Esophagus squamous epithelium (tissue), 5 donors: ENCODE data around the gene DLST. TPM values are rescaled to one million over a fixed set of nuclear protein-coding genes. Genes with fewer than 3 reads are reported as not detected.

Experiments
- DNase-seq: peaks from one replicate; lab custom pipeline; 2025; lab: John Stamatoyannopoulos, UW
- H3K27ac ChIP-seq, 4 donors: fragments of 200-600 bp; sonication (generic); one replicate each; pipeline ENCODE4 v1.5.1; 2016 to 2019; ENCODE audit warnings: mild to moderate bottlenecking in 1 of 4
- H3K27me3 ChIP-seq, 4 donors: fragments of 200-600 bp; sonication (generic); 1 replicate in 3 of 4; 2 replicates in 1 of 4; pipeline versions ENCODE4 v1.5.1 to v1.6.0; 2017 to 2021; ENCODE audit warnings: antibody characterized with exemption in 1 of 4
- H3K36me3 ChIP-seq, 3 donors: fragments of 200-600 bp; sonication (generic); one replicate each; pipeline ENCODE4 v1.5.1; 2016 to 2019
- H3K4me1 ChIP-seq, 3 donors: fragments of 200-600 bp; sonication (generic); one replicate each; pipeline ENCODE4 v1.5.1; 2017 to 2019
- H3K4me3 ChIP-seq, 4 donors: fragments of 200-600 bp; sonication (generic); 1 replicate in 3 of 4; 2 replicates in 1 of 4; pipeline ENCODE4 v1.5.1; 2016 to 2019; ENCODE audit warnings: mild to moderate bottlenecking in 2 of 4, moderate library complexity in 1 of 4
- H3K9me3 ChIP-seq, 3 donors: fragments of 200-600 bp; sonication (generic); one replicate each; pipeline ENCODE4 v1.5.1; 2016 to 2019
- POLR2A ChIP-seq, 4 donors: fragments of 450-650 bp; IDR thresholded peaks; one replicate each; pipeline ENCODE4 v1.6.1; 2017; ENCODE audit warnings: antibody characterized with exemption in 4 of 4, mild to moderate bottlenecking in 4 of 4, moderate library complexity in 3 of 4
- WGBS, 2 donors: methylation state at CpG; one replicate each; pipeline ENCODE4 v1.1.5; 2018; 5-methylcytosine and 5-hydroxymethylcytosine counted together
- intact Hi-C: fragments of 100-400 bp; cut with DNase I; formaldehyde crosslinking; loops from one replicate; pipeline ENCODE4 v1.15.0; 2022
- total RNA-seq, 4 donors: library from RNA; depleted of rRNA; stranded (reverse); fragments of >200 nt; gene quantifications; one replicate each; pipeline ENCODE4 v1.1.0, GENCODE V29; 2016
- TF ChIP-seq, protein P1 (sequence below), 6 experiments: fragments of 450-650 bp in 4 of 6; fragments of 200-600 bp in 2 of 6; sonication (generic) in 2 of 6; IDR thresholded peaks; one replicate each; pipeline ENCODE4 v1.5.1; 2016 to 2019; ENCODE audit warnings: antibody characterized with exemption in 6 of 6, mild to moderate bottlenecking in 4 of 6, moderate library complexity in 4 of 6
- donor health status: DM: yes; HTN: yes; CAD: no.

The DLST gene
- total RNA-seq, 4 donors from 2014 or later, result 54.9 to 87.0 (median 69.0) TPM

DNA sequence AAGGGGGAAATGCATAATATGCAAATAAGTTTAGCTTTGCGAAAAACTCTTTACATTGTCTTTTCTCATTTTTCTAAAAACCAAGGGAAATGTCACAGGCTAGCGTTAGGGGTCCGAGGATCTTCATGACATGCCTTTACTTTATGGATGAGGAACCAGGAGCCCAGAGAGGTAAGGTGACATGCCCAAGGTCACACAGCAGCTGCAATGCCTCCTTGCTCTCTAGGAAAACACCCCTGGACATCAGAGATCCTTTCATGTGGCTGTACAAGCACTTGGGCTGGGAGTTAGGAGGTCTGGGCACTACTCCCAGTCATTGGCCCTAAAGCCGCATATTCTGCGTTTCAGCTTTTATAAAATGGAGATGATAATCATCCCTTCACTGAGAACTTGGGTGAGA lies 6.5 kb upstream of the DLST start:
- 91 to 93% methylated on average over 5 of the region's 5 CpGs for WGBS, 2 donors
- intact Hi-C loops, result no loop called here
- H3K36me3 ChIP-seq, result no peaks in the 10 kb centered on the region
- peaks cover 0 to 9% (median 3%) of the 10 kb centered on the region in 3 donors for H3K4me1 ChIP-seq
- no peaks in the 10 kb centered on the region for H3K27me3 ChIP-seq
- no peak overlapping the region for H3K4me3 ChIP-seq
- no peaks in the 10 kb centered on the region for H3K9me3 ChIP-seq
- TF ChIP-seq POLR2A (IDR thresholded peaks at IDR 0.05), result no peak
- TF ChIP-seq, protein P1, sequence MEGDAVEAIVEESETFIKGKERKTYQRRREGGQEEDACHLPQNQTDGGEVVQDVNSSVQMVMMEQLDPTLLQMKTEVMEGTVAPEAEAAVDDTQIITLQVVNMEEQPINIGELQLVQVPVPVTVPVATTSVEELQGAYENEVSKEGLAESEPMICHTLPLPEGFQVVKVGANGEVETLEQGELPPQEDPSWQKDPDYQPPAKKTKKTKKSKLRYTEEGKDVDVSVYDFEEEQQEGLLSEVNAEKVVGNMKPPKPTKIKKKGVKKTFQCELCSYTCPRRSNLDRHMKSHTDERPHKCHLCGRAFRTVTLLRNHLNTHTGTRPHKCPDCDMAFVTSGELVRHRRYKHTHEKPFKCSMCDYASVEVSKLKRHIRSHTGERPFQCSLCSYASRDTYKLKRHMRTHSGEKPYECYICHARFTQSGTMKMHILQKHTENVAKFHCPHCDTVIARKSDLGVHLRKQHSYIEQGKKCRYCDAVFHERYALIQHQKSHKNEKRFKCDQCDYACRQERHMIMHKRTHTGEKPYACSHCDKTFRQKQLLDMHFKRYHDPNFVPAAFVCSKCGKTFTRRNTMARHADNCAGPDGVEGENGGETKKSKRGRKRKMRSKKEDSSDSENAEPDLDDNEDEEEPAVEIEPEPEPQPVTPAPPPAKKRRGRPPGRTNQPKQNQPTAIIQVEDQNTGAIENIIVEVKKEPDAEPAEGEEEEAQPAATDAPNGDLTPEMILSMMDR (IDR thresholded peaks at IDR 0.05), result no peak
- no peak for DNase-seq
- no peak overlapping the region for H3K27ac ChIP-seq

DNA sequence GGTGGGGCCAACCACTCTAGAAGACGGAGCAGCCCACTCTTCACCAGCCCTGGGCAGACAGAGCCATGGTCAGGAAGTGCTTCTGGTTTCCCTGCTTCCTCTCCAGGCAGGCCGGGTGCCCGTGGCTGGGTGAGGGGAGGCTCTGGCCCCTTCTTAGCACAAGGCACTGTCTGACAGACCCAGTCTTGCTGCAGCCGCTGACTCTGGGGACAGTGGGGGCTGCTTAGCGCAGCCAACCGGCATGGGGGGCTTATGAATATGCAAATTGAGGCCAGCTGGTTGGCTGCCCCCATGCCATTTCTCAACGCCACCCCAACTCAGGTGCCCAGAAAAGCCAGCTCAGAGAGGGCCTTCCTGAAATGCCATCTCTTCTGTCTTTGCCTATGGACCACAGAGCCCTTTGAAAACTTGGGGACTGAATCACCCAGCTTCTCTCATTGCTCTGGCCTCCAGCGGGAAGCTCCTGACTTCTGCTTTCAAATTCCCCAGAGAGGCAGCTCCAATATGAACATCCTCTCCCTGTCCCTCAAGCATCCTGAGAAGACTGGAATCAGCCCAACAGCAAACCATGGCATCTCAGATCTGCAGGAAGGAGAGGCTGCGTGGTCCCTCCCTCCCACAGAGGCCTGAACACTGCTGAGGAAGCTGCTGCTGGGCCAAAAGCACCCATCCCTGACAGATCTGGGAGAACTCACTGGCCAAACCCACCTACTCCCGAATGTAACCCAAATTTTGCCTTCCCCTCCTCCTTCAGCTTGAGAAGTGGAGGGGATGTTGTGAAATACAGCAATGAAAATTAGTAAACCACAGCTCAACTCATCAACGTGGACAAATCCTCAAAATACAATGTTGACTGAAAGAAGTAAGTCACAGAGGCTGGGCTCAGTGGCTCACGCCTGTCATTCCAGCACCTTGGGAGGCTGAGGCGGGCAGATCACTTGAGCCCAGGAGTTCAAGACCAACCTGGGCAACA lies 5.5 kb upstream of the DLST start, which contains the start of gene PROX2:
Gene PROX2, minus strand, starts transcription at position 205 of the 973 bp plus-strand sequence. CDS start 12,311 bp downstream, outside the sequence.
- no peak for DNase-seq
- intact Hi-C loops, result no loop called here

DNA sequence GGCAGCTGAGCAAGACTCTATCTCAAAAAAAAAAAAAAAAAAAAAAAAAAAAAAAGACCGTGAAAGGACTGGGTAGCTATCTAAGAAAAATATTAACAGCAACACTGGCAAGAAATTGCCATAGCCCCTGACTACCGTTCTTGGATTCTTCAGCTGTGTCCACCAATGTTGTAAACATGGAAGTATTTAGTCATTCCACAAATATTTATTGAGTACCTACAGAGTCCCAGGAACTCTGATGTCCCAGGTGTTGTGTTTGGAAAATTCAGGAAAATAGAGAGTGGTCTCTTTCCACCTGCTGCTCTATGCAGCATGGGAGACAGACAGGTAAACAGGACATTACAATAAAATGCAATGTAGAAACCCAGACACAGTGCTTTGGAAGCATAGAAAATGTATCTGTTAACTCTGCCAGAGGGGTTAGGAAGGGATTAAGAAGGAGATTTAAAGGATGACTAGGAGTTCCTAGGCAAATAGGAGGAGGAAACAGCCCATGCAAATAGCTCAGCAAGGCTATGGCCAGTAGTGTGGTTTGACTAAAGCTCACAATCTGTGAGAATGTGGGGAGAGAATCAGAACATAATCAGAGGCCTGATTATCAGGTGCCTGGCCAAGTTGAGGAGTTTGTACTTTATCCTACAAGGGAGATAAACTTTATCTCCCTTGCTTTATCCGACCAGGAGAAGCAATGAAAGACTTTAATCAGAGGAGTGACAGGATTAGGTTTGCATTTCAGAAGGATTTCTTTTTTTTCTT lies 2.1 kb upstream of the DLST start:
- Histone ChIP-seq H3K4me3 (no peak overlapping the region), H3K4me1 (peaks cover 10 to 43% (median 18%) of the 10 kb centered on the region in 3 donors), H3K36me3 (no peaks in the 10 kb centered on the region), H3K27ac (no peak overlapping the region), H3K9me3 (no peaks in the 10 kb centered on the region), H3K27me3 (no peaks in the 10 kb centered on the region)
- no peak for DNase-seq
- intact Hi-C loops, result no loop called here
- TF ChIP-seq POLR2A (IDR thresholded peaks at IDR 0.05), result no peak
- TF ChIP-seq, protein P1 (IDR thresholded peaks at IDR 0.05), result no peak
- 60 to 63% methylated on average over 3 of the region's 3 CpGs for WGBS, 2 donors

More for the DNA sequence above, 5.5 kb upstream of the DLST start, which contains the start of gene PROX2:
- H3K36me3 ChIP-seq, result no peaks in the 10 kb centered on the region
- no peak within 1 kb of the TSS for H3K4me3 ChIP-seq
- TF ChIP-seq, protein P1 (IDR thresholded peaks at IDR 0.05), result no peak
- TF ChIP-seq POLR2A (IDR thresholded peaks at IDR 0.05), result no peak
- H3K27ac ChIP-seq, result no peak within 1 kb of the TSS
- no peaks in the 10 kb centered on the region for H3K27me3 ChIP-seq
- 56 to 67% methylated on average over 5 to 6 of the region's 13 CpGs for WGBS, 2 donors
- H3K4me1 ChIP-seq, result peaks cover 0 to 18% (median 3%) of the 10 kb centered on the region in 3 donors
- no peaks in the 10 kb centered on the region for H3K9me3 ChIP-seq

DNA sequence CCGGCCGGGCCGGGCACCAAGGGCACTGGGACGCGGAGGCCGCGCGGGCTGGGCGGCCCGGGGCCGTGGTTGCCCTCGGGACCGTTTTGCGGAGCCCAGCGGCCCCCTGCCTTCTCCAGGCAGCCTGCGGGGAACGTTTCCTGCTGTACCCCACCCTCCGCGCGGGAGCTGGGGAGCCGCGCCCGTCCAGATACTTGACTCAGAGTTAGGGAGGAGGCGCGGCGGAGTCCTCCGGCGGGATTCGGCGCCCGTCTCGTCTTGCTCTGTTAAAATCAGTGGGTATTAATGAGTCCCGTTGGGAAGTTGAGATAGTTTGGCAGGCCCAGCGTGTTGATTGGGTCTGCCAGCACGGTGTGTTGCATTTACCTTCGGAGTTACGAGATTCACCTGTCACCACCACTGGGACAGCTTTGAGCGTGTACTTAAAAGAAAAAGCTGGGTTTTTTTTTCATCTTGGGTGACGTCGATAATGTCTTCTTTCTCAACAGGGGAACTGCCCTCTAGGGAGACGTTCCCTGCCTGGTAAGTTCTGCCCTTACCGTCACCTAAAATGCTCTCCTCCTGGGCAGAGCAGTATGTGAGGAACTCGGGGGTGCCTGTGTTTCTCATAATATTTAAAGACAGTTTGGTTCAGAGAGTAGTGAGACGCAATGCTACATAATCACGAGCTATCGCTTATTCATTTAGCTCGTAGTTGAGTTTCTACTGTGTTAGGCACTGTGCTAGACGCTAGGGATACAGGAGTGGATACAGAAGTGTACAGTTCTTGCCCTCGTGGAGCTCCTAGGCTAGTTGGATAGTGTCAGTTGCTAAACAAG lies 596 bp downstream of the DLST start:
- no peaks in the 10 kb centered on the region for H3K9me3 ChIP-seq
- no peak for DNase-seq
- H3K27me3 ChIP-seq, result no peaks in the 10 kb centered on the region
- H3K4me1 ChIP-seq, result peaks cover 10 to 70% (median 39%) of the 10 kb centered on the region in 3 donors
- TF ChIP-seq POLR2A (IDR thresholded peaks at IDR 0.05), result no peak
- TF ChIP-seq, protein P1 (IDR thresholded peaks at IDR 0.05), result peak in 1 of 6 experiments; percentile 2
- H3K4me3 ChIP-seq, result peak overlapping the region; percentile 77 to 99 (median 88)
- intact Hi-C loops, result no loop called here
- peak overlapping the region; percentile 92 to 99 (median 98) for H3K27ac ChIP-seq
- WGBS, 2 donors, result 1% methylated on average over 15 to 17 of the region's 49 CpGs
- peaks cover 0 to 23% (median 0%) of the 10 kb centered on the region in 3 donors for H3K36me3 ChIP-seq
